Esophagus muscularis mucosa (tissue), 4 donors: Measurements from ENCODE around the gene DYNC2I2.

ENCODE experiments used
- CTCF ChIP-seq, 3 experiments: fragments of 200-600 bp in 2 of 3; fragments of 450-650 bp in 1 of 3; sonication (generic) in 2 of 3; IDR thresholded peaks; one replicate each; pipeline ENCODE4 v1.5.1; 2017 to 2019; ENCODE audit warnings: antibody characterized with exemption in 3 of 3, mild to moderate bottlenecking in 2 of 3, moderate library complexity in 1 of 3
- EP300 ChIP-seq: sonication (generic); formaldehyde crosslinking; IDR thresholded peaks from one replicate; pipeline ENCODE4 v1.6.1; 2017; ENCODE audit warnings: antibody characterized with exemption
- POLR2A ChIP-seq: fragments of 450-650 bp; IDR thresholded peaks from one replicate; pipeline ENCODE4 v1.6.1; 2017; ENCODE audit warnings: antibody characterized with exemption, moderate library complexity, mild to moderate bottlenecking, low read depth
- POLR2AphosphoS5 ChIP-seq, 2 donors: sonication (generic); formaldehyde crosslinking; IDR thresholded peaks; one replicate each; pipeline ENCODE4 v1.6.1; 2017; ENCODE audit warnings: antibody characterized with exemption in 2 of 2

GRCh38 chr9:128696923-128697707 lies 40.5 kb upstream of the DYNC2I2 start:
- no peak for TF ChIP-seq CTCF (IDR thresholded peaks at IDR 0.05)
- TF ChIP-seq POLR2AphosphoS5 (IDR thresholded peaks at IDR 0.05) = no peak
- TF ChIP-seq POLR2A = no peak
- TF ChIP-seq EP300 = no peak
